K562 (cell line): Measurements from ENCODE around the gene IMMP2L. TPM values are rescaled to one million over a fixed set of nuclear protein-coding genes. Genes with fewer than 3 reads are reported as not detected.

Experiments used
- ARHGAP35 ChIP-seq: fragments of 450-650 bp; IDR thresholded peaks from 2 replicates; pipeline ENCODE4 v1.6.1; 2018; ENCODE audit not compliant: partially characterized antibody
- BMI1 ChIP-seq: fragments of 150-350 bp; IDR thresholded peaks from 2 replicates; pipeline ENCODE4 v1.6.1; 2014; ENCODE audit warnings: low read length
- CBX2 ChIP-seq: fragments of 200-600 bp; sonication (generic); IDR thresholded peaks from one replicate; pipeline ENCODE4 v1.6.1; 2012; ENCODE audit warnings: mild to moderate bottlenecking, low read length, inconsistent platforms; ENCODE audit not compliant: insufficient read depth, poor library complexity, severe bottlenecking
- DDX20 ChIP-seq: fragments of 450-650 bp; IDR thresholded peaks from 2 replicates; pipeline ENCODE4 v1.6.1; 2016; ENCODE audit warnings: missing genetic modification characterization, low read depth, mild to moderate bottlenecking, missing compliant biosample characterization, moderate library complexity
- FOXA1 ChIP-seq: fragments of 450-650 bp; IDR thresholded peaks from 2 replicates; pipeline ENCODE4 v1.6.1; 2016; ENCODE audit warnings: mild to moderate bottlenecking, borderline replicate concordance
- JUND ChIP-seq, 2 experiments: IDR thresholded peaks; 2 replicates in 1 of 2; 3 replicates in 1 of 2; pipeline ENCODE4 v1.6.1; 2011; ENCODE audit warnings: borderline replicate concordance in 2 of 2, low read depth in 2 of 2, low read length in 2 of 2, improper control_type of control experiment in 1 of 2, missing biosample characterization in 1 of 2, missing genetic modification characterization in 1 of 2, missing genetic modification reagents in 1 of 2
- KDM5B ChIP-seq: fragments of 200-600 bp; sonication (generic); IDR thresholded peaks from 2 replicates; pipeline ENCODE4 v1.6.1; 2012; ENCODE audit warnings: low read depth, mild to moderate bottlenecking, moderate library complexity, low read length, control low read depth, inconsistent platforms; ENCODE audit not compliant: insufficient replicate concordance
- MYNN ChIP-seq, 2 experiments: sonication (generic); formaldehyde crosslinking in 1 of 2; IDR thresholded peaks; 2 replicates each; pipeline versions ENCODE4 v1.5.0 to v1.6.1; 2016 to 2020; ENCODE audit warnings: antibody characterized with exemption in 1 of 2, missing genetic modification reagents in 1 of 2
- SMARCA4 ChIP-seq: fragments of 450-650 bp; IDR thresholded peaks from 2 replicates; pipeline ENCODE4 v1.6.1; 2016
- SMARCB1 ChIP-seq: IDR thresholded peaks from 2 replicates; pipeline ENCODE4 v1.6.1; 2011; ENCODE audit warnings: improper control_type of control experiment, low read depth; ENCODE audit not compliant: insufficient read length
- SMC3 ChIP-seq: conservative IDR thresholded peaks from 2 replicates; pipeline ENCODE4 v1.6.1; 2011; ENCODE audit warnings: low read depth, low read length, improper control_type of control experiment; ENCODE audit not compliant: insufficient read depth
- SNRNP70 ChIP-seq: fragments of 200-400 bp; formaldehyde crosslinking; optimal IDR thresholded peaks from 2 replicates; pipeline ENCODE3; 2017; ENCODE audit warnings: low read depth, low read length
- SP2 ChIP-seq: IDR thresholded peaks from 2 replicates; pipeline ENCODE4 v1.6.1; 2011; ENCODE audit warnings: mild to moderate bottlenecking, low read depth, low read length, moderate library complexity; ENCODE audit not compliant: poor library complexity, severe bottlenecking; ENCODE audit errors: extremely low read depth
- SREBF2 ChIP-seq: sonication (generic); formaldehyde crosslinking; IDR thresholded peaks from 2 replicates; pipeline ENCODE4 v1.4.0; 2020; ENCODE audit warnings: mild to moderate bottlenecking, missing genetic modification reagents
- U2AF2 ChIP-seq: fragments of 200-400 bp; formaldehyde crosslinking; optimal IDR thresholded peaks from 2 replicates; pipeline ENCODE3; 2017; ENCODE audit warnings: low read depth, mild to moderate bottlenecking, low read length
- ZNF274 ChIP-seq: IDR thresholded peaks from 2 replicates; pipeline ENCODE4 v1.6.1; 2011; ENCODE audit warnings: low read depth, mild to moderate bottlenecking, low read length, moderate library complexity, borderline replicate concordance
- ZNF408 ChIP-seq: fragments of 250-450 bp; sonication (Bioruptor Pico); IDR thresholded peaks from 2 replicates; pipeline ENCODE4 v1.4.0; 2020; ENCODE audit warnings: low read depth, mild to moderate bottlenecking, moderate library complexity
- ZNF586 ChIP-seq: fragments of 450-650 bp; formaldehyde crosslinking; conservative IDR thresholded peaks from 2 replicates; pipeline ENCODE4 v1.4.0; 2020; ENCODE audit warnings: mild to moderate bottlenecking, moderate library complexity
- ZNF79 ChIP-seq: fragments of 250-450 bp; sonication (Bioruptor Pico); IDR thresholded peaks from 2 replicates; pipeline ENCODE4 v1.4.0; 2020; ENCODE audit warnings: low read depth, mild to moderate bottlenecking, moderate library complexity
- polyA plus RNA-seq, 8 experiments: library from polyadenylated mRNA; depleted of rRNA in 4 of 8; stranded (reverse) in 5 of 8; unstranded in 3 of 8; fragments of >200 nt; fragmentation: Nextera tagmentation in 2 of 8; fragmentation: Illumina TruSeq in 1 of 8; extraction: Ambion mirVana in 2 of 8; extraction: Trizol in 1 of 8; gene quantifications; 2 replicates each; pipeline versions ENCODE4 v1.2.1 to v1.2.3, GENCODE V29; 2011 to 2014; ENCODE audit warnings: inconsistent platforms in 1 of 8, missing spikeins in 1 of 8
- total RNA-seq, 7 experiments: library from RNA; depleted of rRNA in 6 of 7; stranded (reverse); fragments of >200 nt in 6 of 7; fragmentation: Illumina TruSeq in 2 of 7; extraction: Trizol in 2 of 7; gene quantifications; 2 replicates each; pipeline versions ENCODE4 v1.2.1 to v1.2.3, GENCODE V29; 2011 to 2021; ENCODE audit warnings: low replicate concordance in 1 of 7
- TF ChIP-seq, protein P1 (sequence below): sonication (generic); formaldehyde crosslinking; IDR thresholded peaks from 2 replicates; pipeline ENCODE4 v1.8.0; 2023; ENCODE audit warnings: mild to moderate bottlenecking, missing genetic modification reagents
- TF ChIP-seq, protein P2 (sequence below): sonication (generic); formaldehyde crosslinking; IDR thresholded peaks from 2 replicates; pipeline ENCODE4 v1.8.1; 2023; ENCODE audit warnings: mild to moderate bottlenecking, missing genetic modification reagents
- TF ChIP-seq, protein P3 (sequence below): fragments of 450-650 bp; IDR thresholded peaks from 2 replicates; pipeline ENCODE4 v1.6.1; 2017; ENCODE audit warnings: mild to moderate bottlenecking, moderate library complexity

IMMP2L gene
- total and polyA plus RNA-seq, 9 of the 15 experiments (the other 6 are each of a cell fraction or from before 2014, with no cell fraction given), result 29.7 to 116 (median 53.0) TPM

DNA sequence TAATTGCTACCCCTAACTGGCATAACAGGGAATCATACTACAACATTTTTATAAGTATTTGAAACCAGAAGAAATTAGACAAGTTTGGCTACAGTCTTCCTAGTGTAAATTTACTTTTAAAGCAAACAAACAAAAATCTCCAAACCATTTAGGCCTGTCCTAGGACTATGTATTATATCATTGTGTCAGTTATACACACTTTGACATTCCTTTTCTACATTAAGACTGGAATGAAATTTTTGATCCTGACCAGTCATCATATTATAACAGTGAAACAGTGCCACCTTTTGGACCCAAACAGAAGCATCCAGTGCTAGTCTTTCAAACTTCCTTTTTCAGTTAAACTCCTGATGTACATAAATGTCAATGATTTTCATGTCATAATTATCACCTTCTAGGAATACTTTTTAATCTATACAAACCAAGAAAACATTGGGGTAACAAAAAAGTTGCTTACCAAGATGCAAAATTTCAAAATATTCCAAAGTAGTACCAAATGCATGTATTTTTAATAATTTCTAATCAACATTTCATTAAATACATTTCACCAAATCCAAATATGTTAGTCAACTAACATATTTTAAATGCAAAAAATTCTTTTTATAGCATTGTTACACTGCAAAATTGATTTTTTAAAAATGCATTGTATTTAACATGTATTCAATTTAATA lies 75.7 kb downstream of the IMMP2L start (continued):
- no peak for TF ChIP-seq U2AF2
- TF ChIP-seq ZNF408 (CRISPR knock-in tag), result no peak
- no peak for TF ChIP-seq CBX2
- TF ChIP-seq MYNN (IDR thresholded peaks at IDR 0.05), result no peak
- no peak for TF ChIP-seq MYNN (CRISPR knock-in tag; IDR thresholded peaks at IDR 0.05)
- TF ChIP-seq ZNF79 (CRISPR knock-in tag), result no peak
- TF ChIP-seq SMC3, result peak; percentile 89
- no peak for TF ChIP-seq KDM5B
- TF ChIP-seq SMARCB1, result peak; percentile 69
- TF ChIP-seq FOXA1, result no peak
- TF ChIP-seq JUND (IDR thresholded peaks at IDR 0.05; ENCODE audit: borderline replicate concordance, low read depth, low read length), result peak; percentile 46; the same call in 1 of the 2 replicates
- no peak for TF ChIP-seq JUND (tag; IDR thresholded peaks at IDR 0.05; ENCODE audit: borderline replicate concordance, low read depth, low read length)
- no peak for TF ChIP-seq BMI1
- no peak for TF ChIP-seq SP2
- no peak for TF ChIP-seq SREBF2 (CRISPR knock-in tag)
- no peak for TF ChIP-seq ZNF586 (CRISPR knock-in tag)
- peak; percentile 82 for TF ChIP-seq SMARCA4
- TF ChIP-seq, protein P1, sequence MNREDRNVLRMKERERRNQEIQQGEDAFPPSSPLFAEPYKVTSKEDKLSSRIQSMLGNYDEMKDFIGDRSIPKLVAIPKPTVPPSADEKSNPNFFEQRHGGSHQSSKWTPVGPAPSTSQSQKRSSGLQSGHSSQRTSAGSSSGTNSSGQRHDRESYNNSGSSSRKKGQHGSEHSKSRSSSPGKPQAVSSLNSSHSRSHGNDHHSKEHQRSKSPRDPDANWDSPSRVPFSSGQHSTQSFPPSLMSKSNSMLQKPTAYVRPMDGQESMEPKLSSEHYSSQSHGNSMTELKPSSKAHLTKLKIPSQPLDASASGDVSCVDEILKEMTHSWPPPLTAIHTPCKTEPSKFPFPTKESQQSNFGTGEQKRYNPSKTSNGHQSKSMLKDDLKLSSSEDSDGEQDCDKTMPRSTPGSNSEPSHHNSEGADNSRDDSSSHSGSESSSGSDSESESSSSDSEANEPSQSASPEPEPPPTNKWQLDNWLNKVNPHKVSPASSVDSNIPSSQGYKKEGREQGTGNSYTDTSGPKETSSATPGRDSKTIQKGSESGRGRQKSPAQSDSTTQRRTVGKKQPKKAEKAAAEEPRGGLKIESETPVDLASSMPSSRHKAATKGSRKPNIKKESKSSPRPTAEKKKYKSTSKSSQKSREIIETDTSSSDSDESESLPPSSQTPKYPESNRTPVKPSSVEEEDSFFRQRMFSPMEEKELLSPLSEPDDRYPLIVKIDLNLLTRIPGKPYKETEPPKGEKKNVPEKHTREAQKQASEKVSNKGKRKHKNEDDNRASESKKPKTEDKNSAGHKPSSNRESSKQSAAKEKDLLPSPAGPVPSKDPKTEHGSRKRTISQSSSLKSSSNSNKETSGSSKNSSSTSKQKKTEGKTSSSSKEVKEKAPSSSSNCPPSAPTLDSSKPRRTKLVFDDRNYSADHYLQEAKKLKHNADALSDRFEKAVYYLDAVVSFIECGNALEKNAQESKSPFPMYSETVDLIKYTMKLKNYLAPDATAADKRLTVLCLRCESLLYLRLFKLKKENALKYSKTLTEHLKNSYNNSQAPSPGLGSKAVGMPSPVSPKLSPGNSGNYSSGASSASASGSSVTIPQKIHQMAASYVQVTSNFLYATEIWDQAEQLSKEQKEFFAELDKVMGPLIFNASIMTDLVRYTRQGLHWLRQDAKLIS (CRISPR knock-in tag), result no peak
- TF ChIP-seq, protein P2, sequence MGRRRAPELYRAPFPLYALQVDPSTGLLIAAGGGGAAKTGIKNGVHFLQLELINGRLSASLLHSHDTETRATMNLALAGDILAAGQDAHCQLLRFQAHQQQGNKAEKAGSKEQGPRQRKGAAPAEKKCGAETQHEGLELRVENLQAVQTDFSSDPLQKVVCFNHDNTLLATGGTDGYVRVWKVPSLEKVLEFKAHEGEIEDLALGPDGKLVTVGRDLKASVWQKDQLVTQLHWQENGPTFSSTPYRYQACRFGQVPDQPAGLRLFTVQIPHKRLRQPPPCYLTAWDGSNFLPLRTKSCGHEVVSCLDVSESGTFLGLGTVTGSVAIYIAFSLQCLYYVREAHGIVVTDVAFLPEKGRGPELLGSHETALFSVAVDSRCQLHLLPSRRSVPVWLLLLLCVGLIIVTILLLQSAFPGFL (CRISPR knock-in tag), result no peak
- TF ChIP-seq ZNF274, result no peak
- TF ChIP-seq ARHGAP35, result no peak
- no peak for TF ChIP-seq DDX20 (tag)
- no peak for TF ChIP-seq SNRNP70
- TF ChIP-seq, protein P3, sequence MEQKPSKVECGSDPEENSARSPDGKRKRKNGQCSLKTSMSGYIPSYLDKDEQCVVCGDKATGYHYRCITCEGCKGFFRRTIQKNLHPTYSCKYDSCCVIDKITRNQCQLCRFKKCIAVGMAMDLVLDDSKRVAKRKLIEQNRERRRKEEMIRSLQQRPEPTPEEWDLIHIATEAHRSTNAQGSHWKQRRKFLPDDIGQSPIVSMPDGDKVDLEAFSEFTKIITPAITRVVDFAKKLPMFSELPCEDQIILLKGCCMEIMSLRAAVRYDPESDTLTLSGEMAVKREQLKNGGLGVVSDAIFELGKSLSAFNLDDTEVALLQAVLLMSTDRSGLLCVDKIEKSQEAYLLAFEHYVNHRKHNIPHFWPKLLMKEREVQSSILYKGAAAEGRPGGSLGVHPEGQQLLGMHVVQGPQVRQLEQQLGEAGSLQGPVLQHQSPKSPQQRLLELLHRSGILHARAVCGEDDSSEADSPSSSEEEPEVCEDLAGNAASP, result no peak
